ENCODE measurements around the gene FCER1A.

Gene FCER1A

GRCh38 chr1:159302095-159302494 lies at the start of gene FCER1A:
Gene FCER1A, plus strand, starts transcription at chr1:159302336. Its CDS starts 29 bp downstream, at chr1:159302365.
- DNase-seq, result no peak

- no peak for DNase-seq
These were observed 40.8 kb upstream of the FCER1A start for GRCh38 chr1:159261311-159261710.

- no peak for DNase-seq
These were observed 40.2 kb upstream of the FCER1A start for GRCh38 chr1:159261721-159262494.

- DNase-seq, result no peak
These were observed 35.3 kb upstream of the FCER1A start for GRCh38 chr1:159266832-159267231.

GRCh38 chr1:159274631-159275030 lies 27.5 kb upstream of the FCER1A start:
- no peak for DNase-seq

- no peak for DNase-seq
These were observed 26.2 kb upstream of the FCER1A start for GRCh38 chr1:159275891-159276290.

- no peak for DNase-seq
These were observed 22.4 kb upstream of the FCER1A start for GRCh38 chr1:159279773-159280172.

- DNase-seq, result no peak
These were observed 20.0 kb upstream of the FCER1A start for GRCh38 chr1:159282118-159282517.

GRCh38 chr1:159289060-159289459 lies 13.1 kb upstream of the FCER1A start:
- DNase-seq, result no peak

GRCh38 chr1:159291424-159291823 lies 10.7 kb upstream of the FCER1A start:
- DNase-seq, result no peak

GRCh38 chr1:159296706-159297375 lies 5.3 kb upstream of the FCER1A start:
- DNase-seq, result no peak

- DNase-seq, result no peak
These were observed 2.0 kb upstream of the FCER1A start for GRCh38 chr1:159300146-159300545.

GRCh38 chr1:159307346-159308020 lies 5.3 kb downstream of the FCER1A start:
- DNase-seq, result no peak

GRCh38 chr1:159311679-159312078 lies 9.5 kb downstream of the FCER1A start:
- no peak for DNase-seq

GRCh38 chr1:159315381-159315780 lies 13.2 kb downstream of the FCER1A start:
- no peak for DNase-seq

GRCh38 chr1:159318784-159319551 lies 16.8 kb downstream of the FCER1A start:
- DNase-seq, result no peak

GRCh38 chr1:159334797-159335196 lies 32.7 kb downstream of the FCER1A start:
- DNase-seq, result no peak

GRCh38 chr1:159338018-159338417 lies 35.9 kb downstream of the FCER1A start:
- DNase-seq, result no peak

GRCh38 chr1:159339536-159339935 lies 37.4 kb downstream of the FCER1A start:
- no peak for DNase-seq

- DNase-seq, result no peak
These were observed 39.6 kb downstream of the FCER1A start for GRCh38 chr1:159341736-159342135.

- no peak for DNase-seq
These were observed 40.8 kb downstream of the FCER1A start for GRCh38 chr1:159342761-159343425.
